Measurements from ENCODE around the gene LMO3.

DNA sequence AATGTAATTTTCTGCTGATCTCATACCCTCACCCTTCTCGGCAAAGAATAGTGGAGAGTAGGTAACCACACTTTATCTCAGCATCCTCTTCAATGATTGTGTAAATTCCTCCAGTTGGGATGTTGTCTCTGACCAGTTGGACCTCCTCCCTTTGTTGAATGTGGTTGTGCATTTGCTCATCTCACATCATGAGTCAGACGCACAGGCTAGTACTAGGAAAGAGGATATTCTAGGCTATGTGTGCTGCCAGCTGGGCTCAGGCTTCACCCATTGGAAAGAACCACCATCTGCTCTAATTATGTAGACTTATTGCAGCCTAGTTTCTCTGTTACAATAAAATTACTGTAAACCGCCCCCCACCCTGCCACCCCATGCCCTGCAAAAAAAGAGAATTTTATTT is 90.3 kb downstream of the LMO3 start:
- TF ChIP-seq, protein P1, sequence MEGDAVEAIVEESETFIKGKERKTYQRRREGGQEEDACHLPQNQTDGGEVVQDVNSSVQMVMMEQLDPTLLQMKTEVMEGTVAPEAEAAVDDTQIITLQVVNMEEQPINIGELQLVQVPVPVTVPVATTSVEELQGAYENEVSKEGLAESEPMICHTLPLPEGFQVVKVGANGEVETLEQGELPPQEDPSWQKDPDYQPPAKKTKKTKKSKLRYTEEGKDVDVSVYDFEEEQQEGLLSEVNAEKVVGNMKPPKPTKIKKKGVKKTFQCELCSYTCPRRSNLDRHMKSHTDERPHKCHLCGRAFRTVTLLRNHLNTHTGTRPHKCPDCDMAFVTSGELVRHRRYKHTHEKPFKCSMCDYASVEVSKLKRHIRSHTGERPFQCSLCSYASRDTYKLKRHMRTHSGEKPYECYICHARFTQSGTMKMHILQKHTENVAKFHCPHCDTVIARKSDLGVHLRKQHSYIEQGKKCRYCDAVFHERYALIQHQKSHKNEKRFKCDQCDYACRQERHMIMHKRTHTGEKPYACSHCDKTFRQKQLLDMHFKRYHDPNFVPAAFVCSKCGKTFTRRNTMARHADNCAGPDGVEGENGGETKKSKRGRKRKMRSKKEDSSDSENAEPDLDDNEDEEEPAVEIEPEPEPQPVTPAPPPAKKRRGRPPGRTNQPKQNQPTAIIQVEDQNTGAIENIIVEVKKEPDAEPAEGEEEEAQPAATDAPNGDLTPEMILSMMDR (IDR thresholded peaks at IDR 0.05; ENCODE audit: insufficient read depth, low read length, poor library complexity, severe bottlenecking) = no peak
- no peak for TF ChIP-seq EZH2phosphoT487 (conservative IDR thresholded peaks at IDR 0.05; ENCODE audit: low read length)

Measured in SU-DHL-6 (cell line).